Skeletal muscle satellite cell (primary cell): ENCODE measurements around the gene MUC6.
"Not testable (repeated sequence)": the region's sequence is repeated elsewhere in the genome, so short reads cannot be mapped to it uniquely, and the experiment has no call there.

Experiments
- H3K27me3 ChIP-seq: 2 replicates; pipeline ENCODE4 v1.7.0; 2013; ENCODE audit warnings: low read length; ENCODE audit not compliant: control insufficient read depth, insufficient read depth
- H3K36me3 ChIP-seq: 2 replicates; pipeline ENCODE4 v1.7.0; 2013; ENCODE audit warnings: mild to moderate bottlenecking, control low read depth, low read length; ENCODE audit not compliant: insufficient read depth
- H3K4me1 ChIP-seq: 2 replicates; pipeline ENCODE4 v1.7.0; 2013; ENCODE audit warnings: low read length; ENCODE audit not compliant: control insufficient read depth, insufficient read depth
- H3K4me2 ChIP-seq: 2 replicates; pipeline ENCODE4 v1.7.0; 2013; ENCODE audit warnings: mild to moderate bottlenecking, low read length
- H3K4me3 ChIP-seq: 2 replicates; pipeline ENCODE4 v1.7.0; 2013; ENCODE audit warnings: low read length
- H3K9ac ChIP-seq: 2 replicates; pipeline ENCODE4 v1.7.0; 2013; ENCODE audit warnings: mild to moderate bottlenecking, low read depth, low read length, moderate library complexity
- H3K9me3 ChIP-seq: replicated peaks from 2 replicates; pipeline ENCODE4 v1.7.0; 2013; ENCODE audit warnings: mild to moderate bottlenecking, control low read depth, low read length

Gene MUC6

DNA sequence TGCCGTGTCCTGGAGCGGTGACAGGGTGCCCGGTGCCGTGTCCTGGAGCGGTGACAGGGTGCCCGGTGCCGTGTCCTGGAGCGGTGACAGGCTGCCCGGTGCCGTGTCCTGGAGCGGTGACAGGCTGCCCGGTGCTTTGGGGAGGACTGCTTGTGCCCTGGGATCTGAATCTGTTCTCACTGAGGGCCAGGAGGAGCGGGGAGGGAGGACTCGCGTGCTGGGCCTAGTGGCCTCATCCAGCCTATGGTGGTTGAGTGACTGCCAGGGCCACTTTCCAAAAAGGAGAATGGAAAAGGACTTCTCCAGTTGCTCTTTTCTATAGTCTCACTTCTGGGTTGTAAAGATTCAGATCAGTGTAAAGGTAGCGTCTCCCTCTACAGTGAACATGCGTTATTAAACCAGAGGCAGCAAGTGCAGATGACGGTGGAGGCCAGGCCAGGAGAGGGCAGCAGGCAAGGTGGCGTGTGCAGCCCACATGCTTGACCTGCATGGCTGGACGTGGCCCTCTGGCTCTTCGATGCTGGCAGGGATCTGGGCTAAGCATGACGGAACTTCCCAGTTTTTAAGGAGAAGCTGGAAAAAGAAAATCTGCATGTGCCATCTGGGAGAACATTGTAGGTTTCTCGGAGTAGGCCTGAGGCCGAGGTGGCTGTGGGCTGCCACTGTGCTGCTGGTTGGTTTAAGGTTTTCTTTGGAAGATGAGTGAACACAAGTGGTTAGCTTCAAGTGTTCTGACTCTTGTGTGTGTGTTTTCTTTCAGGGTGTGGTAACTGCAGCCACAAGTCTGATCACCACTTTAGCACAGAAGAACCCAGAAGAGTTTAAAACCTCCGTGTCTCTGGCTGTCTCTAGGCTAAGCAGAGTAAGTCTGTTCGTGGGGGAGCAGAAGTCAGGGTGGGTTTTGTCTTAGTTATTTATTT is 55.8 kb downstream of the MUC6 start:
- Histone ChIP-seq H3K4me3 (no peak overlapping the region), H3K36me3 (peaks cover 57% of the 10 kb centered on the region), H3K4me2 (no peak overlapping the region), H3K27me3 (no peaks in the 10 kb centered on the region), H3K9ac (no peak overlapping the region), H3K9me3 (no peaks in the 10 kb centered on the region), H3K4me1 (peaks cover 13% of the 10 kb centered on the region)

DNA sequence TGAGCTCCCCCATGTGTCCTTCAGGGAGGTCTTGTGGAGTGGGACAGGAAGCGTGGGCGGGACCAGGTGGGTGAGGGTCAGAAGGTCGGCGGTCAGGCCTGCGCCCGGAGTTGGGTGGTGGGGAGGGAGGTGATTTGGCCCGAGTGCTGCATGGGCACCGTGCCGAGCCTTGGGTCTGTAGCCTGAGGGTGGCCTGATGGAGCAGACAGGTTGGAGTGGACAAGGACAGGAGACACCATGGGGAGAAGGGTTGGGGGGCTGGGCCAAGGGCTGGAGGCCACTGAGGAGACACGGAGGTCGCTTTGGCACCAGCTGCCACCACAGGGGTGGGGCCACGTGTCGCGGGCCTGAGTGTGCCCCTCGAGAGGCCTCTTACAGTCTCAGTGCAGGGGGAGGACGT is 57.7 kb downstream of the MUC6 start:
- H3K27me3 ChIP-seq: no peaks in the 10 kb centered on the region
- peaks cover 13% of the 10 kb centered on the region for H3K4me1 ChIP-seq
- no peak overlapping the region for H3K9ac ChIP-seq
- peaks cover 45% of the 10 kb centered on the region for H3K36me3 ChIP-seq
- H3K9me3 ChIP-seq: no peaks in the 10 kb centered on the region
- no peak overlapping the region for H3K4me2 ChIP-seq
- H3K4me3 ChIP-seq: no peak overlapping the region

DNA sequence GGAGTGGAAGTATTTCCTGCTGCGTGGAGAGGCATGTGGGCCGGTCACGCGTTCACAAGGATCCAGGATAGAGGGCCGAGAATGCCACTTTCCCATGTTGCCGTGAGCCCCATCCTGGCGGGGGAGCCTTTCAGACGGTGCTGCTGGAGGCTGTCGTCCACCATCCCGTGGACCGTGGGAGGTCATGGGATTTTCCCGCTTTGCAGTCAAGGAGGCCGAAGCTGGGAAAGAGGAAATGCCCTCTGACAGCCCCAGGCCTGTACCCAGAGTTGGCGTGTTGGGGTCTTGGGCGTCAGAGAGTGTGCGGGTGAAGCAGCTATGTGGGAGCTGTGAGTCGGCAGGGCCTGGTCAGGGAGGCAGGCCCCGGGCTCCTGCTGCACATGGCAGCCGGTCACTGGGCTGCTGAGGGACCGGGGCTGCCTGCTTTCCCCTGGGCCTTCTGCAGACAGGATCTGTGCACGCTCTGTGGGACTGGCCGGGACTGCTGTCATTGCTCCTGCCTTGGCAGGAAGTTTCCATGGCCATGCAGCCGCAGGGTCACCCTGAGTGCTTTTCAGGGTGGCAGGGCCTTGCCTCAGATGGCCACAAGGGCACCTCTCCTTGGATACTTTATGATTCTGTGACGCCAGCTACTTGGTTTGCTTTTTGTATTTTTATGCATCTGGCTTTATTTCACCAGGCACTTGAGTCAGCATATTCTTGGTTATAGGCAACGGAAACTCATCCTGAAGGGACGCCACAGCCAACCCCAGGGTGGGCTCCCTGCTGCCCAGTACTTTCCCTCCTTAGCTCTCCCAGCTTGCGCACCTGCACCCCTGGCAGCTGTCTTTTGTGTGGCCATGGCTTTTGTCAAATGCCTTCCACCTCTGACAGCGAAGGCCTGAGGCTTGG is 58.4 kb downstream of the MUC6 start:
- H3K36me3 ChIP-seq: peaks cover 44% of the 10 kb centered on the region
- no peaks in the 10 kb centered on the region for H3K27me3 ChIP-seq

DNA sequence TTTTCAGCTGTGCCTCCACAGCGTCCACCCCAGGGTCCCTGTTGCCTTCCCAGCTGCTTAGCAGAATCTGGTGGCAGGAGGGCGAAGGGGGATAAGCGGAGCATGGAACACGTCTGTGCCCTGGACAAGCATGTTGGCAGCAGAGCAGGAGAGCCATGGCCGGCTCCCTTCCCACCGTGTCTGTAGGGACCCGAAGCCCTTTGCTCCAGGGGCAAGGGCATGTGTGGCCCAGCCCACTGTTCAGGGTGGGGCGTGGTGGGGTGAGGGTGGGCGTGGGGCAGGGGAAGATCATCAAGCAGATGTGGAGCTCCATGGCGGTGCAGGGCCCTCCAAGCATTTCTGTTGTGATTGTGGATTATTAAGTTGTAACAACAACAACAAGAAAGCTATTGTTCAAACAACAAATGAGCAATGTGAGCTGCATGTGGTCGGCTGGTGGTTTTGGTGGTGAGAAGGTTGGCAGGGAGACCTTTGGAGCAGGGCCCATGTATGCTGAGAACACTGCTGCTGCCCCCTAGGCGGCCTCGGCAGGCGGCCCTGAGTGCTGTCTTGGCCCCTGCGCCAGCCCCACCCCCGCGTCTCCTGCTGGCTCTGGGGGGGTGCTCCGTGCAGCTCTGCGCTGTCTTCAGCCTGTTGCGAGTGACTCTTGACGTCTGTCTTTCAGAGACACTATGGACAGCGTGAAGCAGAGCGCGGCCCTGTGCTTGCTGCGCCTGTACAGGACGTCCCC is 59.9 kb downstream of the MUC6 start:
- H3K36me3 ChIP-seq: peaks cover 52% of the 10 kb centered on the region
- no peak overlapping the region for H3K4me3 ChIP-seq
- no peaks in the 10 kb centered on the region for H3K27me3 ChIP-seq
- no peaks in the 10 kb centered on the region for H3K9me3 ChIP-seq
- H3K9ac ChIP-seq: no peak overlapping the region
- H3K4me2 ChIP-seq: no peak overlapping the region
- H3K4me1 ChIP-seq: peaks cover 13% of the 10 kb centered on the region

More for the DNA sequence above, 58.4 kb downstream of the MUC6 start:
- no peaks in the 10 kb centered on the region for H3K9me3 ChIP-seq
- peaks cover 13% of the 10 kb centered on the region for H3K4me1 ChIP-seq
- H3K9ac ChIP-seq: no peak overlapping the region
- H3K4me3 ChIP-seq: no peak overlapping the region
- H3K4me2 ChIP-seq: no peak overlapping the region

DNA sequence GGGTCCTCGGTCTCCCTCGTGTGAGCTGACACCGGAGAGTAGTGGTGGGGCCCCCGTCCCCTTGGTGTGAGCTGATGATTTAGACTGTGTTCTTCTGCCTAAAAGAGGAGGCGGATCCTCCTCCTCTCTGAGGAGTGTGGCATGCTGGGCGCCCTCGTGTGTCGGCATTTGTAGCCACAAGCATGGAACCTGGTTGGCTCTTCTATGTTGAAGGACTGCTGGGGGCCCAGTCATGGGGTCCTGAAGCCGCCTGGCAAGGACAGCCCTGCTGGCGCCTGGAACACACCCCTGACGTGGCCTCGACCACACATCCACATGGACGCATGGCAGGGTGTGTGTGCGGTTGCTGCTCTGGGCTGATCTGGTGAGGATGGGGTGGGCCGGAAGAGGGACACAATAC is 60.7 kb downstream of the MUC6 start:
- H3K36me3 ChIP-seq: peaks cover 47% of the 10 kb centered on the region

DNA sequence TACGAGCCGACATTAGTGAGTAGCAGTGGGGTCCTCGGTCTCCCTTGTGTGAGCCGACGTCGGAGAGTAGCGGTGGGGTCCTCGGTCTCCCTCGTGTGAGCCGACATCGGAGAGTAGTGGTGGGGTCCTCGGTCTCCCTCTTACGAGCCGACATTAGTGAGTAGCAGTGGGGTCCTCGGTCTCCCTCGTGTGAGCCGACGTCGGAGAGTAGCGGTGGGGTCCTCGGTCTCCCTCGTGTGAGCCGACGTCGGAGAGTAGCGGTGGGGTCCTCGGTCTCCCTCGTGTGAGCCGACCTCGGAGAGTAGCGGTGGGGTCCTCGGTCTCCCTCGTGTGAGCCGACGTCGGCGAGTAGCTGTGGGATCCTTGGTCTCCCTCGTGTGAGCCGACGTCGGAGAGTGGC is 61.1 kb downstream of the MUC6 start:
- H3K4me1 ChIP-seq: not testable (repeated sequence)

More for the DNA sequence above, 60.7 kb downstream of the MUC6 start:
- Histone ChIP-seq H3K9ac (no peak overlapping the region), H3K9me3 (no peaks in the 10 kb centered on the region), H3K4me3 (no peak overlapping the region), H3K27me3 (no peaks in the 10 kb centered on the region), H3K4me1 (peaks cover 7% of the 10 kb centered on the region), H3K4me2 (no peak overlapping the region)

DNA sequence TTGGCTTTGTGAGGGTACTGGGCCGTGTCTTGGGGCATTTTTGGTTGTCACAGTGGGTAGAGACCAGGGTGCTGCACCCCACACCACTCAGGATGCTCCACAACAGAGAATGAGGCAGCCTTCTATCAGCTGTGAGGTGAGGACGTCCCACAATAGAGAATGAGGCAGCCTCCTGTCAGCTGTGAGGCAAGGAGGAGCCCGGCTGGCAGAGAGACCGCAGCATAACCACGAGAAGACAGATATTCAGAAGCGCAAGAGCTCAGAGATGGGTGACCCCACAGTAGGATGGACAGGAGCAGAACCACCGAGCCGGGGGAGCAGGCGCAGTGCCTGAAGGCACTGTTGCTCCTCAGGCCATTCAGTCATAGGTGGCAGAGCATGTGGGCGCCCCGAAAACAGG is 63.3 kb downstream of the MUC6 start:
- no peak overlapping the region for H3K9ac ChIP-seq
- no peaks in the 10 kb centered on the region for H3K27me3 ChIP-seq
- no peak overlapping the region for H3K4me3 ChIP-seq
- H3K4me2 ChIP-seq: no peak overlapping the region
- H3K9me3 ChIP-seq: no peaks in the 10 kb centered on the region
- H3K4me1 ChIP-seq: peaks cover 4% of the 10 kb centered on the region
- peaks cover 47% of the 10 kb centered on the region for H3K36me3 ChIP-seq

More for the DNA sequence above, 61.1 kb downstream of the MUC6 start:
- H3K27me3 ChIP-seq, H3K9ac ChIP-seq, H3K4me2 ChIP-seq, H3K4me3 ChIP-seq, H3K9me3 ChIP-seq: not testable (repeated sequence)
- H3K36me3 ChIP-seq: peaks cover 48% of the 10 kb centered on the region

DNA sequence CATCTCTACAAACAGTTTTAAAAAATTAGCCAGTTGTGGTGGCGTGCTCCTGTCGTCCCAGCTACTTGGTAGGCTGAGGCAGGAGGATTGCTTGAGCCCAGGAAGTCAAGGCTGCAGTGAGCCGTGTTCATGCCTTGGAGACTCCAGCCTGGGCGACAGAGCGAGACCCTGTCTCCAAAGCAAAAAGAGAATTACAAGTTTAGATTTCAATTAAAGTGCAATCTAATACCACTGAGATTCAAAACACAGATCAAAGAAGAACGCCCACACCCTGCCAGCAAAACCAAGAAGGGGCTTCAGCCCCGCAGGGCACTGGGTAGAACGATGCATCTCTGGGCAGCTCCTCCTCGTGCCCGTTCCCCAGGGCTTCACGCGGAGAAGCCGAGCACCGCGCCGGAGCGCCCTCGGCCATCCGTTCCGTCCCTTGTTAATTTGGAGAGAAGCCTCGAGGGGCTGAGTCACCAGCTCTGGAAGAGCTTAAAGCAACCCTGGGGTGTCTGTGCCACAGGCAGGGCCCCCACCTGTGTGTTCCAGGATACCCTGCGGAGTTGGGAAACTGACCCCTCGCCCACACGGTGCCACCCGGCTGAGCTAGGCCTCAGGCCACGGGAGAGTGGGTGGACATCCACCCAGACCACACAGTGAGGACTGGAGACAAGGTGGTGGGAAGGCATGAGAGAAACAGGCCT is 63.9 kb downstream of the MUC6 start:
- Histone ChIP-seq H3K36me3 (peaks cover 43% of the 10 kb centered on the region), H3K4me1 (peaks cover 4% of the 10 kb centered on the region), H3K9me3 (no peaks in the 10 kb centered on the region), H3K27me3 (no peaks in the 10 kb centered on the region), H3K9ac (no peak overlapping the region), H3K4me3 (no peak overlapping the region), H3K4me2 (no peak overlapping the region)

DNA sequence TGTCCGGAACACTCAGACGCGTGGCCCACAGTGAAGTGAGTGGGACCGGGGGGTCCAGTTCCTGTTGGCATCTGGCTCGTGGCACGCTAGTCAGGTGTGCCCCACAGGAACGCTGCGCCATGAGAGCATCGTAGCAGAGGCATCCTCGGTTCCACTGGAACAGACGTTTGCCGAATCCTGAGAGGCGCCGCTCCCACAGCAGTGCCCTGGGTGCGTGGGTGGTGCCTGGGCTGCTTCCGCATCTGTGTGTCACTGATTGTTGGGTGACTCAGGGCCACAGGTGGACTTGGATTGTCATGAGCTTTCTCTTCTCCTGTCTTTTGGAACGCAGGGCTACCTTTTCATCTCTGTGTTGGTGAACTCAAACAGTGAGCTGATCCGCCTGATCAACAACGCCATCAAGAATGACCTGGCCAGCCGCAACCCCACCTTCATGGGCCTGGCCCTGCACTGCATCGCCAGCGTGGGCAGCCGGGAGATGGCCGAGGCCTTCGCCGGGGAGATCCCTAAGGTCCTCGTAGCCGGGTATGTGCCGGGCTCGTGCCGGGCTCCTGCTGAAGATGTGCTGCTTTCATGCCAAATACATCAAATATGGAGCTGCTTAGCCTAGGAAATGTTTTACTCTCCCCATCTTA is 64.7 kb downstream of the MUC6 start:
- H3K9ac ChIP-seq: no peak overlapping the region
- H3K36me3 ChIP-seq: peaks cover 35% of the 10 kb centered on the region
- no peaks in the 10 kb centered on the region for H3K9me3 ChIP-seq
- H3K4me3 ChIP-seq: no peak overlapping the region
- H3K4me1 ChIP-seq: peaks cover 4% of the 10 kb centered on the region
- H3K4me2 ChIP-seq: no peak overlapping the region
- H3K27me3 ChIP-seq: no peaks in the 10 kb centered on the region

DNA sequence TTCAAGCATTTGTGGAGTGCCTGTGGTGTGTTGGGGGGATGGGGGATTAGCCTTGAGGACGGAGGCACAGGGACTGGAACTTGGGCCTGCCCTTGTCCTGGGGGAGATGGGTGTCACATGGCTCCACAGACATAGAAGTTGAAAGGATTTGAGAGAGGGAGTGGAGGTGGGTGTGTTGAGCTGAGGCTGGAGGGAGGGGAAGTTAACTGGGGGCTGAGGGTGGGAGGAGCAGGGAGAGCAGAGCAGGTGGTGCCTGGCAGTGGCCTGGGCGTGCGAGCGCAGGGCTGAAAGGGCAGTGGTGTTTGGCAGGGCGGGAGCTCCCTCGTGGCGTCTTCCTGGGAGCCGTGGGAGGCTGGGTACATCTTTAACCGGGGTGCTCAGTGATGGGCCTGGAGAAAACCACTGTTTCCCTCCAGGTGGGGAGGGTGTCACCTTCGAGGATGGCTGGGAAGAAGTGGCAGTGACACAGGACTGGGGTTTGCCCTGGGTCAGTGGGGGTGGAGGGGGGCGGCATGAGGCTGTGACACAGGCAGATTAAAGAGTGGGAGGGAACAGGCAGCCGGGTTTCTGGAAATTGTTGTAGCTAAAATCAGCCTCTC is 65.3 kb downstream of the MUC6 start:
- H3K4me3 ChIP-seq: no peak overlapping the region
- peaks cover 4% of the 10 kb centered on the region for H3K4me1 ChIP-seq
- no peak overlapping the region for H3K4me2 ChIP-seq
- H3K9me3 ChIP-seq: no peaks in the 10 kb centered on the region
- no peaks in the 10 kb centered on the region for H3K27me3 ChIP-seq
- no peak overlapping the region for H3K9ac ChIP-seq
- peaks cover 32% of the 10 kb centered on the region for H3K36me3 ChIP-seq
